Stomach smooth muscle (tissue), 2 donors: ENCODE measurements around the gene KLHL26.
A peak's percentile ranks its signal among the peaks of the same experiment; 100 is the strongest.
"Not testable (repeated sequence)": the region's sequence is repeated elsewhere in the genome, so short reads cannot be mapped to it uniquely, and the experiment has no call there.

Experiments used
- H3K27ac ChIP-seq: one replicate; pipeline ENCODE4 v1.7.0; 2013; ENCODE audit warnings: mild to moderate bottlenecking, low read length, inconsistent platforms
- H3K27me3 ChIP-seq, 2 donors: one replicate each; pipeline ENCODE4 v1.7.0; 2013; ENCODE audit warnings: low read length in 2 of 2; ENCODE audit not compliant: insufficient read depth in 2 of 2, control insufficient read depth in 1 of 2
- H3K36me3 ChIP-seq, 2 donors: one replicate each; pipeline ENCODE4 v1.7.0; 2013; ENCODE audit warnings: low read length in 2 of 2; ENCODE audit not compliant: control insufficient read depth in 2 of 2, insufficient read depth in 2 of 2
- H3K4me1 ChIP-seq: one replicate; pipeline ENCODE4 v1.7.0; 2013; ENCODE audit warnings: low read length; ENCODE audit not compliant: control insufficient read depth, insufficient read depth
- H3K4me3 ChIP-seq, 2 donors: one replicate each; pipeline ENCODE4 v1.7.0; 2013; ENCODE audit warnings: low read length in 2 of 2
- H3K9ac ChIP-seq, 2 donors: one replicate each; pipeline ENCODE4 v1.7.0; 2013; ENCODE audit warnings: low read length in 2 of 2, mild to moderate bottlenecking in 1 of 2
- H3K9me3 ChIP-seq, 2 donors: one replicate each; pipeline ENCODE4 v1.7.0; 2013; ENCODE audit warnings: low read length in 2 of 2; ENCODE audit not compliant: control insufficient read depth in 2 of 2
- donor health status: healthy.
- donor health status: Pancreatic carcinoma.

KLHL26 gene

GRCh38 chr19:18593367-18594095, 43.3 kb upstream of the KLHL26 start:
- no peak overlapping the region for H3K27ac ChIP-seq
- peak overlapping the region in 1 of 2 donors; percentile 59 for H3K4me3 ChIP-seq
- peaks cover 31% of the 10 kb centered on the region for H3K4me1 ChIP-seq

GRCh38 chr19:18594096-18594823, 42.6 kb upstream of the KLHL26 start:
- Histone ChIP-seq H3K9me3 (no peaks in the 10 kb centered on the region), H3K4me1 (peaks cover 24% of the 10 kb centered on the region)

More at GRCh38 chr19:18593367-18594095, 43.3 kb upstream of the KLHL26 start:
- Histone ChIP-seq H3K9me3 (no peaks in the 10 kb centered on the region), H3K36me3 (peaks cover 0 to 3% of the 10 kb centered on the region in 2 donors), H3K27me3 (peaks cover 7 to 14% of the 10 kb centered on the region in 2 donors), H3K9ac (no peak overlapping the region)

GRCh38 chr19:18594824-18595373, 41.9 kb upstream of the KLHL26 start:
- Histone ChIP-seq H3K9ac (peak overlapping the region; percentile 55 to 57), H3K4me3 (peak overlapping the region; percentile 49 to 59), H3K9me3 (no peaks in the 10 kb centered on the region), H3K4me1 (peaks cover 18% of the 10 kb centered on the region), H3K36me3 (peaks cover 0 to 3% of the 10 kb centered on the region in 2 donors), H3K27ac (no peak overlapping the region), H3K27me3 (peaks cover 19 to 27% of the 10 kb centered on the region in 2 donors)

More at GRCh38 chr19:18594096-18594823, 42.6 kb upstream of the KLHL26 start:
- H3K9ac ChIP-seq, result peak overlapping the region; percentile 55 to 57
- H3K4me3 ChIP-seq, result peak overlapping the region; percentile 49 to 59
- peaks cover 0 to 3% of the 10 kb centered on the region in 2 donors for H3K36me3 ChIP-seq
- no peak overlapping the region for H3K27ac ChIP-seq
- H3K27me3 ChIP-seq, result peaks cover 13 to 21% of the 10 kb centered on the region in 2 donors

- Histone ChIP-seq H3K4me3 (no peak overlapping the region), H3K27ac (no peak overlapping the region), H3K4me1 (peaks cover 12% of the 10 kb centered on the region), H3K36me3 (peaks cover 0 to 3% of the 10 kb centered on the region in 2 donors), H3K27me3 (peaks cover 20 to 28% of the 10 kb centered on the region in 2 donors), H3K9ac (peak overlapping the region in 1 of 2 donors; percentile 5), H3K9me3 (no peaks in the 10 kb centered on the region)
Measured at GRCh38 chr19:18595475-18595874, 41.4 kb upstream of the KLHL26 start.

- H3K27me3 ChIP-seq, result peaks cover 21 to 28% of the 10 kb centered on the region in 2 donors
- H3K27ac ChIP-seq, result no peak overlapping the region
- no peak overlapping the region for H3K4me3 ChIP-seq
- H3K4me1 ChIP-seq, result peaks cover 11% of the 10 kb centered on the region
- no peaks in the 10 kb centered on the region for H3K9me3 ChIP-seq
- no peaks in the 10 kb centered on the region for H3K36me3 ChIP-seq
- H3K9ac ChIP-seq, result no peak overlapping the region
Measured at GRCh38 chr19:18596752-18597157, 40.1 kb upstream of the KLHL26 start.

- peaks cover 11% of the 10 kb centered on the region for H3K4me1 ChIP-seq
- no peak overlapping the region for H3K9ac ChIP-seq
- H3K27ac ChIP-seq, result no peak overlapping the region
- H3K9me3 ChIP-seq, result no peaks in the 10 kb centered on the region
- H3K4me3 ChIP-seq, result no peak overlapping the region
- H3K36me3 ChIP-seq, result no peaks in the 10 kb centered on the region
- peaks cover 24 to 28% of the 10 kb centered on the region in 2 donors for H3K27me3 ChIP-seq
Measured at GRCh38 chr19:18597809-18598660, 38.8 kb upstream of the KLHL26 start.

- Histone ChIP-seq H3K4me1 (peaks cover 8% of the 10 kb centered on the region), H3K27me3 (peaks cover 27 to 35% of the 10 kb centered on the region in 2 donors), H3K4me3 (no peak overlapping the region), H3K36me3 (no peaks in the 10 kb centered on the region), H3K9ac (no peak overlapping the region), H3K9me3 (no peaks in the 10 kb centered on the region), H3K27ac (no peak overlapping the region)
Measured at GRCh38 chr19:18599485-18599884, 37.3 kb upstream of the KLHL26 start.

- not testable (repeated sequence) for H3K36me3 ChIP-seq, H3K27ac ChIP-seq, H3K4me1 ChIP-seq, H3K9ac ChIP-seq, H3K4me3 ChIP-seq, H3K9me3 ChIP-seq
- peaks cover 36 to 45% of the 10 kb centered on the region in 2 donors for H3K27me3 ChIP-seq
Measured at GRCh38 chr19:18600692-18601397, 36.0 kb upstream of the KLHL26 start.

GRCh38 chr19:18601875-18602274, 35.0 kb upstream of the KLHL26 start:
- Histone ChIP-seq H3K27ac (no peak overlapping the region), H3K9me3 (no peaks in the 10 kb centered on the region), H3K27me3 (peaks cover 36 to 49% of the 10 kb centered on the region in 2 donors), H3K4me1 (peaks cover 3% of the 10 kb centered on the region), H3K9ac (no peak overlapping the region), H3K36me3 (no peaks in the 10 kb centered on the region), H3K4me3 (no peak overlapping the region)
